ENCODE results near the gene SLC2A8. TPM values are rescaled to one million over a fixed set of nuclear protein-coding genes. Genes with fewer than 3 reads are reported as not detected.

SLC2A8 gene
- total RNA-seq, result 1 to 10 TPM; 1.4 to 1.7 TPM

- Mint-ChIP-seq H3K36me3 (peaks cover 0 to 8% of the 10 kb centered on the region in 2 donors), H3K27ac (no peak within 1 kb of the TSS), H3K9me3 (no peaks in the 10 kb centered on the region)
- ATAC-seq, result peak; percentile 92 to 93
- peak; percentile 82 for DNase-seq (ENCODE audit: low spot score in 2 of 2)
These were observed at the start of gene SLC2A8 for GRCh38 chr9:127396808-127397645. SLC2A8 (plus strand) TSS chr9:127397169; CDS start chr9:127397231, 62 bp downstream.

- Mint-ChIP-seq H3K27ac (no peak overlapping the region), H3K36me3 (no peaks in the 10 kb centered on the region), H3K9me3 (no peaks in the 10 kb centered on the region)
- no peak for DNase-seq (ENCODE audit: low spot score in 2 of 2)
- ATAC-seq, result no peak
These were observed 48.9 kb upstream of the SLC2A8 start for GRCh38 chr9:127347831-127348776.

- Mint-ChIP-seq H3K9me3 (no peaks in the 10 kb centered on the region), H3K36me3 (no peaks in the 10 kb centered on the region), H3K27ac (no peak overlapping the region)
- no peak for DNase-seq (ENCODE audit: low spot score in 2 of 2)
- ATAC-seq, result no peak
These were observed 47.4 kb upstream of the SLC2A8 start for GRCh38 chr9:127349483-127350113.

GRCh38 chr9:127351182-127352166 lies 45.5 kb upstream of the SLC2A8 start:
- no peak for ATAC-seq
- H3K9me3 Mint-ChIP-seq, result no peaks in the 10 kb centered on the region
- no peaks in the 10 kb centered on the region for H3K36me3 Mint-ChIP-seq
- no peak for DNase-seq (ENCODE audit: low spot score in 2 of 2)
- no peak overlapping the region for H3K27ac Mint-ChIP-seq

- ATAC-seq (no peak), DNase-seq (ENCODE audit: low spot score in 2 of 2) (no peak)
- Mint-ChIP-seq H3K36me3 (no peaks in the 10 kb centered on the region), H3K9me3 (no peaks in the 10 kb centered on the region), H3K27ac (no peak overlapping the region)
These were observed 43.1 kb upstream of the SLC2A8 start for GRCh38 chr9:127353882-127354281.

- H3K36me3 Mint-ChIP-seq, result no peaks in the 10 kb centered on the region
- no peak for DNase-seq (ENCODE audit: low spot score in 2 of 2)
These were observed 40.1 kb upstream of the SLC2A8 start for GRCh38 chr9:127356906-127357305.

GRCh38 chr9:127358023-127358535 lies 38.9 kb upstream of the SLC2A8 start:
- Mint-ChIP-seq H3K27ac (no peak overlapping the region), H3K36me3 (no peaks in the 10 kb centered on the region), H3K9me3 (no peaks in the 10 kb centered on the region)
- DNase-seq (ENCODE audit: low spot score in 2 of 2), result no peak
- ATAC-seq, result no peak

More at GRCh38 chr9:127356906-127357305, 40.1 kb upstream of the SLC2A8 start:
- no peaks in the 10 kb centered on the region for H3K9me3 Mint-ChIP-seq
- ATAC-seq, result no peak
- no peak overlapping the region for H3K27ac Mint-ChIP-seq

GRCh38 chr9:127358770-127359169 lies 38.2 kb upstream of the SLC2A8 start:
- Mint-ChIP-seq H3K27ac (no peak overlapping the region), H3K36me3 (no peaks in the 10 kb centered on the region), H3K9me3 (no peaks in the 10 kb centered on the region)
- DNase-seq (ENCODE audit: low spot score in 2 of 2) (no peak), ATAC-seq (no peak)

GRCh38 chr9:127360250-127360649 lies 36.7 kb upstream of the SLC2A8 start:
- no peak for ATAC-seq
- Mint-ChIP-seq H3K27ac (no peak overlapping the region), H3K9me3 (no peaks in the 10 kb centered on the region), H3K36me3 (no peaks in the 10 kb centered on the region)
- no peak for DNase-seq (ENCODE audit: low spot score in 2 of 2)

GRCh38 chr9:127360829-127361228 lies 36.1 kb upstream of the SLC2A8 start:
- no peaks in the 10 kb centered on the region for H3K9me3 Mint-ChIP-seq
- H3K27ac Mint-ChIP-seq, result no peak overlapping the region
- DNase-seq (ENCODE audit: low spot score in 2 of 2), result no peak
- no peak for ATAC-seq
- H3K36me3 Mint-ChIP-seq, result no peaks in the 10 kb centered on the region

- no peaks in the 10 kb centered on the region for H3K9me3 Mint-ChIP-seq
- no peak for DNase-seq (ENCODE audit: low spot score in 2 of 2)
- ATAC-seq, result no peak
- peak overlapping the region in 1 of 2 donors; percentile 60 for H3K27ac Mint-ChIP-seq
- no peaks in the 10 kb centered on the region for H3K36me3 Mint-ChIP-seq
These were observed 35.4 kb upstream of the SLC2A8 start for GRCh38 chr9:127361561-127361960.

- no peak for DNase-seq (ENCODE audit: low spot score in 2 of 2)
- ATAC-seq, result no peak
- H3K9me3 Mint-ChIP-seq, result no peaks in the 10 kb centered on the region
- no peak overlapping the region for H3K27ac Mint-ChIP-seq
- no peaks in the 10 kb centered on the region for H3K36me3 Mint-ChIP-seq
These were observed 34.1 kb upstream of the SLC2A8 start for GRCh38 chr9:127362829-127363228.

- H3K9me3 Mint-ChIP-seq, result no peaks in the 10 kb centered on the region
- H3K36me3 Mint-ChIP-seq, result no peaks in the 10 kb centered on the region
- no peak overlapping the region for H3K27ac Mint-ChIP-seq
- ATAC-seq (no peak), DNase-seq (ENCODE audit: low spot score in 2 of 2) (no peak)
These were observed 31.5 kb upstream of the SLC2A8 start for GRCh38 chr9:127365461-127365860.

GRCh38 chr9:127366594-127366993 lies 30.4 kb upstream of the SLC2A8 start:
- ATAC-seq (no peak), DNase-seq (ENCODE audit: low spot score in 2 of 2) (no peak)
- no peak overlapping the region for H3K27ac Mint-ChIP-seq
- no peaks in the 10 kb centered on the region for H3K9me3 Mint-ChIP-seq
- H3K36me3 Mint-ChIP-seq, result no peaks in the 10 kb centered on the region

GRCh38 chr9:127368852-127369402 lies 28.0 kb upstream of the SLC2A8 start:
- ATAC-seq (no peak), DNase-seq (ENCODE audit: low spot score in 2 of 2) (no peak)
- Mint-ChIP-seq H3K36me3 (no peaks in the 10 kb centered on the region), H3K9me3 (no peaks in the 10 kb centered on the region), H3K27ac (no peak overlapping the region)

All from activated naive CD4-positive, alpha-beta T cell treated with anti-CD3 and anti-CD28 coated beads, Interleukin-2, amount 50 U/mL, for 72 hours (primary cell).